HG03103 (cell line): ENCODE measurements around the gene DCP2.
"Not testable (repeated sequence)": the region's sequence is repeated elsewhere in the genome, so short reads cannot be mapped to it uniquely, and the experiment has no call there.

Source experiments
- ATAC-seq: cut with Tn5 transposase; IDR thresholded peaks from one replicate; pipeline ENCODE4 v1.9.1; 2021; ENCODE audit warnings: low read depth; ENCODE audit not compliant: unreplicated experiment

Gene DCP2

GRCh38 chr5:112976432-112977309, at the start of gene DCP2:
TSS of gene DCP2 (plus strand) at chr5:112976798. CDS start at chr5:112976934, 136 bp downstream.
- ATAC-seq: peak; percentile 97

GRCh38 chr5:112929336-112930081, 47.1 kb upstream of the DCP2 start:
- peak; percentile 42 for ATAC-seq

GRCh38 chr5:112930082-112930344, 46.6 kb upstream of the DCP2 start:
- peak; percentile 51 for ATAC-seq

DNA sequence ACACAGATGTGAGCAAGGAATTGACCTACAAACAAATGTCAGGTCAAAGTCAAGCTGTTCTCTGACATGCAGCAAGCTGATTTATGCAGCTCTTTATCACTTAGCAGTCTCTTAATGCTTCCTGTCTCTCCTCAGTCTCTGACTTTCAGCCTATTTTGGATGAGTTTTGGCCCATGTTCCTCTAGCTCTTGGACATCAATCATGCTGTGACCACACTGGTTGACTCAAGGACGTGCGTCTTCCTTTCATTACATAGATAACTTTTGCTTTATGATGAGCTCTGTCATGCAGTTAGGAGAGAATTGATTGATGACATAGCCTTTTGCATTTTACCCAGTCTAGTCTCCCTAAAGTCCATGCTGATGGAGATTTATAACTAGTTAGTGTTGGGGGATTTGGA, 45.1 kb upstream of the DCP2 start:
- ATAC-seq: no peak

- ATAC-seq: no peak
Observed at GRCh38 chr5:112933105-112933504, 43.5 kb upstream of the DCP2 start.

- no peak for ATAC-seq
Observed at GRCh38 chr5:112933651-112934365, 42.8 kb upstream of the DCP2 start.

DNA sequence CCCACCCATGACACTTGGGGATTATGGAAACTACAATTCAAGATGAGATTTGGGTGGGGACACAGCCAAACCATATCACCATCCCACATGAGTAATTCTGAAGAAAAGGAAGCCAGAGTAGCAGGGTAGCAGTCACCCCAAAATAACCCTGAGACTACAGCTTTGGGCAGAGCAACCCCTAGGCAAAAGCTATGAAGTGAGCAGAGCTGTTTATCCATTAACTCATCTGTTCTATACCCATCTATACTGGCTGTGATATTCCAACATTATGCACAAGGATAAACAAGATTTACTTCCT, 42.3 kb upstream of the DCP2 start:
- no peak for ATAC-seq

- ATAC-seq: no peak
Observed at GRCh38 chr5:112935675-112936074, 40.9 kb upstream of the DCP2 start.

- no peak for ATAC-seq
Observed at GRCh38 chr5:112938286-112938685, 38.3 kb upstream of the DCP2 start.

- no peak for ATAC-seq
Observed at GRCh38 chr5:112940670-112941069, 35.9 kb upstream of the DCP2 start.

- ATAC-seq: no peak
Observed at GRCh38 chr5:112948458-112948857, 28.1 kb upstream of the DCP2 start.

- ATAC-seq: no peak
Observed at GRCh38 chr5:112951124-112951702, 25.4 kb upstream of the DCP2 start.

GRCh38 chr5:112956606-112957005, 20.0 kb upstream of the DCP2 start:
- no peak for ATAC-seq

GRCh38 chr5:112957036-112957808, 19.4 kb upstream of the DCP2 start:
- no peak for ATAC-seq

DNA sequence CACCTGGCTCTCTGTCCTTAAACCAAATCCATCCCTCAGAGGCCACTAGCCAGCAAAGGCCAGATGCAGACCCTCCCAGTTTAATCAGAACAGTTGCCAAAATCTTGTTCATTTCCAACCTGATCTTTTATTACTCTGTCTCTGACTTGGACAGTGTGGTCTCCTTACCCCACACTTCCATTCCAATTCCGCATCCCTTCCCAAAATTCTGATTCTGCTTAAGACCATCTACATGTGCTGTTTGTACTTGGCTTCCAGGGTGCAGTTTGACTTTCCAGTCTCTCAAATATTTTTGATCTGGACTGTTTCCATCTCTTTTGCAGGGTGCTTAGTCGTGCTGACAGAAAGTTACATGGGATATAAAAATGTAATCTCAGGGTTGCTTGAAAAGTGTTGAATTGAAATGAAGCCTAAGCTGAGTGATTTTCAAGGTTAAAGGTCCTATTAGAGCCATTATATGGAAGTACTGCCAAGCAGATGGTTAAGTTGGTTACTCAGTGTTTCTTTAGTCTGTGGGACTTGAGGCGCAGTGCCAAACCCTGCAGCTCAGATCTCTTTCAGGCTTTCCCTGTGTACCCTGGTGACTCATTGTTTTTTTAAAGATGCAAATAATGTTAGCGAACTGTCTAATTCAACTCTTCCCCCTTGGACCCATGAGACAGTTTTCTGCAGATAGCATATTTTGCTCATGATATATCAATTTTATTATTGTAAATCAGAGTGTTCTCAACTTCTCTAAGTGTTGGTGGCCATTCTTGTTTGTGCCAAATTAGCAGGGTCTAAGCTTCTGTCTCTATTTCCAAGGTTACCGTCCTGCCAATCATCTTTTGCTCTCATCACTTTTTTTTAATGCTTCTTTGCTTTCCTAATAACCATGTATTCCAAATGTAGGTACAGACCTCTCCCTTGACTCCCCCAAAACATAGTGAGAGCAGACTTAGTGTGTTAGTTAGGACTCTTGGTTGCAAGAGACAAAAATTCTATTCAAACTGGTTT, 18.2 kb upstream of the DCP2 start:
- peak; percentile 74 for ATAC-seq

- ATAC-seq: not testable (repeated sequence)
Observed at GRCh38 chr5:112959872-112960271, 16.7 kb upstream of the DCP2 start.

DNA sequence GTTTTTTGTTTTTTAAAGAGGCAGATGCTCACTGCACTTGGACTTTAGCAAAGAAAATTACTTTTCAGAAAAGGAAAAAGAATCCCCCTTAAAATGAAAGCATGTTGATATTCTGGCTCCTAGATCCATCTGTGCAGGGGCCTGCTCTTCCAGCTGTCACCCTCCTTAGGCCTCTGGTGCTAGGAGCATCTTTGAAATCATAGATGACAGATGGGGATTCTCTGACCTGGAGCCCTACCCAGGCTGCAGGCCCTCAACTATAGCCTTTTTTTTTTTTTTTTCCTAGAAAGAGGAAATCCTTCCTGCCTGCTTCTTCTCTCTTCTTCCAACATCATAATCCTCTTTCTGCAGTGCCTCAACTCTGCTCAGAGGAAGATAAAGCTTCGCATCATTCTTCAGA, 16.3 kb upstream of the DCP2 start:
- ATAC-seq: no peak

DNA sequence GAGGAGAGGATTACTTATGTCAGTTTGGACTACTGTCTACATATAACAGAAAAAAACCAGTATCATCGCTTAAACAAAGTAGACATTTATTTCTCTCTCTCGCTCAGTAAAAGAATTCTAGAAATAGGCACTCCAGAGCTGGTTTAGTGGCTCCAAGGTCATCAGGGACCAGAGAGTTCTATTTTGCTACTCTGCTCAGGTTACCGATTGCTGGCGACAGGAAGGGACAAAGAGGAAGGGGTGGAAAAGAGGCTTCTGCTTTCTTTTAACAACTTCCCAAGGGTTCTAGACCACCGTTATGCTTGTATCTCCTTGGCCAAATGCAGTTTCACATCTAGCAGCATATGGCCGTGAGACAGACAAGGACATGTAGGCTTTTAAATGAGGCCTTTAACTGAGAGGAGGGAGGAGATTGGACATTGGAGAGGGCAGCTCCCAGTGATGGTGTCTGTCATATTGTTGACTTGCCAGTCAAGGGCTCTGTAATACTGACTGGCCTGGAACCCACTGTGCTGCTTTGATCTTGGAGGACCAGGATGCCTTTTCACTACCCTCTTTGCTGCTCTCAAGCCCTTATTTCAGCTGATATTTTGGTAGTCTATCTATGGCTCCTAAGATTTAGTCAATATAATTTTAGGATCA, 15.6 kb upstream of the DCP2 start:
- ATAC-seq: no peak

DNA sequence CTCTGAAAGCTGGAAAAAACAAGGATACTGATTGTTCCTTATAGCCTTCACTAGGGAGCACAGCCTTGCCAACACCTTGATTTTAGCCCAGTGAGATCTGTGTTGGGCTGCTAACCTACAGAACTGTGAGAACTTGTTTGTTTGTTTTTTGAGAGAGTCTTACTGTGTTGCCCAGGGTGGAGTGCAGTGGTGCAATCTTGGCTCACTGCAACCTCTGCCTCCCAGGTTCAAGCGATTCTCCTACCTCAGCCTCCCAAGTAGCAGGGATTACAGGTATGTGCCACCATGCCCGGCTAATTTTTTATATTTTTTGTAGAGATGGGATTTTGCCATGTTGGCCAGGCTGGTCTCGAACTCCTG, 13.2 kb upstream of the DCP2 start:
- ATAC-seq: not testable (repeated sequence)
